Liver (tissue), 9 donors: ENCODE data around the gene PACS1. TPM values are rescaled to one million over a fixed set of nuclear protein-coding genes. Genes with fewer than 3 reads are reported as not detected.

Source experiments
- DNase-seq: peaks from one replicate; pipeline ENCODE4 v3.0.0-alpha.2; 2017; ENCODE audit warnings: low spot score
- H3K27ac ChIP-seq, 2 donors: one replicate each; pipeline ENCODE4 v1.7.0; 2013; ENCODE audit warnings: inconsistent platforms in 2 of 2, low read length in 2 of 2, control low read depth in 1 of 2, low read depth in 1 of 2, mild to moderate bottlenecking in 1 of 2
- H3K27me3 ChIP-seq, 4 donors: one replicate each; pipeline versions ENCODE4 v1.6.1 to v1.7.0; 2013; ENCODE audit warnings: low read length in 3 of 4, inconsistent platforms in 1 of 4, mild to moderate bottlenecking in 1 of 4, moderate library complexity in 1 of 4; ENCODE audit not compliant: control insufficient read depth in 4 of 4, insufficient read depth in 4 of 4
- H3K36me3 ChIP-seq, 4 donors: one replicate each; pipeline versions ENCODE4 v1.6.1 to v1.7.0; 2013; ENCODE audit warnings: low read length in 3 of 4, mild to moderate bottlenecking in 3 of 4, low read depth in 1 of 4, moderate library complexity in 1 of 4; ENCODE audit not compliant: control insufficient read depth in 4 of 4, insufficient read depth in 3 of 4
- H3K4me1 ChIP-seq, 4 donors: one replicate each; pipeline versions ENCODE4 v1.6.1 to v1.7.0; 2013; ENCODE audit warnings: low read length in 3 of 4, mild to moderate bottlenecking in 3 of 4, moderate library complexity in 1 of 4; ENCODE audit not compliant: control insufficient read depth in 4 of 4, insufficient read depth in 4 of 4
- H3K4me3 ChIP-seq, 3 donors: one replicate each; pipeline versions ENCODE4 v1.6.1 to v1.7.0; 2013; ENCODE audit warnings: low read length in 3 of 3, control low read depth in 1 of 3, low read depth in 1 of 3, mild to moderate bottlenecking in 1 of 3
- H3K9ac ChIP-seq, 2 donors: one replicate each; pipeline ENCODE4 v1.7.0; 2013; ENCODE audit warnings: low read length in 2 of 2, mild to moderate bottlenecking in 2 of 2, moderate library complexity in 2 of 2, control low read depth in 1 of 2, low read depth in 1 of 2
- H3K9me3 ChIP-seq, 4 donors: one replicate each; pipeline versions ENCODE4 v1.6.1 to v1.7.0; 2013; ENCODE audit warnings: low read length in 3 of 4; ENCODE audit not compliant: control insufficient read depth in 4 of 4
- ATF3 ChIP-seq: IDR thresholded peaks from 2 replicates; pipeline ENCODE4 v1.6.1; 2016; ENCODE audit warnings: antibody characterized with exemption
- CTCF ChIP-seq: fragments of 150-350 bp; IDR thresholded peaks from 2 replicates; pipeline ENCODE4 v1.5.1; 2017; ENCODE audit warnings: improper control_type of control experiment, low read depth, low read length; ENCODE audit not compliant: missing input control
- FOXA1 ChIP-seq: IDR thresholded peaks from 2 replicates; pipeline ENCODE4 v1.6.1; 2016; ENCODE audit warnings: antibody characterized with exemption
- FOXA2 ChIP-seq: IDR thresholded peaks from 2 replicates; pipeline ENCODE4 v1.6.1; 2016; ENCODE audit warnings: antibody characterized with exemption
- GABPA ChIP-seq, 2 donors: IDR thresholded peaks in 1 of 2; conservative IDR thresholded peaks in 1 of 2; 2 replicates each; pipeline ENCODE4 v1.6.1; 2016; ENCODE audit warnings: antibody characterized with exemption in 2 of 2, mild to moderate bottlenecking in 1 of 2, moderate library complexity in 1 of 2
- HNF4A ChIP-seq, 2 donors: conservative IDR thresholded peaks; 2 replicates each; pipeline ENCODE4 v1.6.1; 2016; ENCODE audit warnings: antibody characterized with exemption in 2 of 2, mild to moderate bottlenecking in 2 of 2
- HNF4G ChIP-seq: IDR thresholded peaks from 2 replicates; pipeline ENCODE4 v1.6.1; 2016; ENCODE audit warnings: antibody characterized with exemption
- JUND ChIP-seq, 2 donors: IDR thresholded peaks; 2 replicates each; pipeline ENCODE4 v1.6.1; 2016; ENCODE audit warnings: antibody characterized with exemption in 2 of 2
- MAX ChIP-seq: IDR thresholded peaks from 2 replicates; pipeline ENCODE4 v1.6.1; 2016; ENCODE audit warnings: antibody characterized with exemption
- NR2F2 ChIP-seq: IDR thresholded peaks from 2 replicates; pipeline ENCODE4 v1.6.1; 2016; ENCODE audit warnings: antibody characterized with exemption
- REST ChIP-seq: IDR thresholded peaks from 2 replicates; pipeline ENCODE4 v1.6.1; 2016; ENCODE audit warnings: antibody characterized with exemption, mild to moderate bottlenecking
- RXRA ChIP-seq, 2 donors: IDR thresholded peaks; 2 replicates each; pipeline ENCODE4 v1.6.1; 2017 to 2018; ENCODE audit warnings: antibody characterized with exemption in 2 of 2, mild to moderate bottlenecking in 1 of 2
- SP1 ChIP-seq: IDR thresholded peaks from 2 replicates; pipeline ENCODE4 v1.6.1; 2018; ENCODE audit warnings: antibody characterized with exemption, mild to moderate bottlenecking
- TAF1 ChIP-seq: conservative IDR thresholded peaks from 2 replicates; pipeline ENCODE4 v1.6.1; 2016; ENCODE audit warnings: antibody characterized with exemption, mild to moderate bottlenecking
- YY1 ChIP-seq: IDR thresholded peaks from 2 replicates; pipeline ENCODE4 v1.6.1; 2016; ENCODE audit warnings: antibody characterized with exemption, mild to moderate bottlenecking
- ZBTB33 ChIP-seq: IDR thresholded peaks from 2 replicates; pipeline ENCODE4 v1.6.1; 2016; ENCODE audit warnings: antibody characterized with exemption
- WGBS: extraction: QIAGEN DNeasy Blood & Tissue Kit; methylation state at CpG from one replicate; pipeline ENCODE4 v1.1.7; 2013; 5-methylcytosine and 5-hydroxymethylcytosine counted together
- polyA plus RNA-seq, 2 donors: library from polyadenylated mRNA; stranded (reverse) in 1 of 2; unstranded in 1 of 2; fragments of 200-250 nt in 1 of 2; fragments of >200 nt in 1 of 2; fragmentation: Nextera tagmentation in 1 of 2; extraction: Ambion mirVana in 1 of 2; gene quantifications; one replicate each; pipeline versions ENCODE4 v1.2.1 to v1.2.3, GENCODE V29; 2013 to 2015
- total RNA-seq, 2 donors: library from RNA; depleted of rRNA; stranded (reverse); fragments of >200 nt; gene quantifications; one replicate each; pipeline ENCODE4 v1.2.3, GENCODE V29; 2014
- donor health status: healthy.
- donor health status: healthy.
- donor health status: healthy.
- donor health status: healthy.
- donor health status: healthy.

The PACS1 gene
- total and polyA plus RNA-seq, 4 donors: 2.7 to 9.1 (median 7.3) TPM

- TF ChIP-seq ZBTB33 (no peak), YY1 (no peak)
These were observed 134.3 kb downstream of the PACS1 start (continued) for GRCh38 chr11:66204412-66204811.

GRCh38 chr11:66207816-66208215 is 137.7 kb downstream of the PACS1 start:
- 96% methylated on average over 7 of the region's 7 CpGs for WGBS
- Histone ChIP-seq H3K4me3 (no peak overlapping the region), H3K9ac (no peak overlapping the region), H3K36me3 (no peaks in the 10 kb centered on the region), H3K9me3 (no peaks in the 10 kb centered on the region), H3K27ac (no peak overlapping the region), H3K4me1 (peaks cover 0 to 4% (median 0%) of the 10 kb centered on the region in 4 donors), H3K27me3 (no peaks in the 10 kb centered on the region)
- TF ChIP-seq ZBTB33 (no peak), GABPA (IDR thresholded peaks at IDR 0.05 in 1 of 2, conservative IDR thresholded peaks at IDR 0.05 in 1 of 2) (no peak), SP1 (no peak), ATF3 (no peak), MAX (no peak), FOXA2 (no peak), NR2F2 (no peak), JUND (IDR thresholded peaks at IDR 0.05) (no peak), REST (no peak), HNF4G (no peak), RXRA (IDR thresholded peaks at IDR 0.05) (no peak)
- no peak for DNase-seq

- 96% methylated on average over 8 of the region's 8 CpGs for WGBS
- Histone ChIP-seq H3K9me3 (no peaks in the 10 kb centered on the region), H3K4me3 (no peak overlapping the region), H3K36me3 (peaks cover 0 to 2% (median 1%) of the 10 kb centered on the region in 4 donors), H3K4me1 (peaks cover 0 to 4% (median 0%) of the 10 kb centered on the region in 4 donors), H3K27ac (no peak overlapping the region), H3K27me3 (no peaks in the 10 kb centered on the region), H3K9ac (no peak overlapping the region)
- DNase-seq: no peak
- no peak for TF ChIP-seq CTCF
- TF ChIP-seq REST: no peak
- no peak for TF ChIP-seq HNF4A (conservative IDR thresholded peaks at IDR 0.05)
- no peak for TF ChIP-seq YY1
- no peak for TF ChIP-seq RXRA (IDR thresholded peaks at IDR 0.05)
- no peak for TF ChIP-seq FOXA2
- no peak for TF ChIP-seq FOXA1
- TF ChIP-seq ATF3: no peak
- TF ChIP-seq HNF4G: no peak
- TF ChIP-seq TAF1: no peak
These were observed 141.0 kb downstream of the PACS1 start for GRCh38 chr11:66211100-66211499.
